Measurements from ENCODE around the gene SAMD8.

GRCh38 chr10:75101416-75102251 lies 9.8 kb upstream of the SAMD8 start:
- TF ChIP-seq CEBPB (IDR thresholded peaks at IDR 0.05; ENCODE audit: low read depth) (no peak), FOSL1 (IDR thresholded peaks at IDR 0.05; ENCODE audit: low read depth) (no peak), YY1 (IDR thresholded peaks at IDR 0.05; ENCODE audit: extremely low read depth, insufficient replicate concordance, low read depth, low read length) (no peak), ZFX (IDR thresholded peaks at IDR 0.05) (no peak), JUND (IDR thresholded peaks at IDR 0.05) (no peak), ATF3 (IDR thresholded peaks at IDR 0.05) (no peak), REST (IDR thresholded peaks at IDR 0.05; ENCODE audit: low read depth) (no peak), CTCF (IDR thresholded peaks at IDR 0.05 in 2 of 3, conservative IDR thresholded peaks at IDR 0.05 in 1 of 3; ENCODE audit: borderline replicate concordance in 1 of 3, insufficient read depth in 1 of 3, low read depth in 2 of 3, low read length in 2 of 3) (no peak), RAD21 (IDR thresholded peaks at IDR 0.05; ENCODE audit: low read depth) (no peak), EZH2 (IDR thresholded peaks at IDR 0.05) (no peak), CBX3 (IDR thresholded peaks at IDR 0.05; ENCODE audit: low read depth) (no peak)

Data from HCT116 (cell line).